Endothelial cell of umbilical vein (primary cell): ENCODE results near the gene SLC22A17. TPM values are rescaled to one million over a fixed set of nuclear protein-coding genes. Genes with fewer than 3 reads are reported as not detected.

Experiments used
- BruUV-seq: library from RNA; stranded (reverse); fragments of 400-500 nt; replicated peaks from 2 replicates; lab custom pipeline; 2021; lab: Mats Ljungman, UMichigan
- CTCF ChIA-PET: fragments of 300-600, 350-600 bp; sonication (Branson Sonifier 250); formaldehyde crosslinking; loops from one replicate; lab custom pipeline; 2021; ENCODE audit warnings: antibody characterized with exemption, inconsistent platforms; lab: Charles Lee
- POLR2A ChIA-PET: fragments of 300-600, 350-600 bp; sonication (Branson Sonifier 250); formaldehyde crosslinking; loops from one replicate; lab custom pipeline; 2021; ENCODE audit warnings: antibody characterized with exemption, inconsistent platforms; lab: Charles Lee
- DNase-seq: peaks from one replicate; pipeline ENCODE4 v3.0.0-alpha.2; 2011; ENCODE audit warnings: low read depth, low spot score
- FAIRE-seq: peaks from 2 replicates; lab custom pipeline; 2011; peaks lifted over from hg19 to GRCh38; lab: Jason Lieb, UNC
- H2AFZ ChIP-seq: 2 replicates; pipeline ENCODE4 v1.6.0; 2012; ENCODE audit warnings: low read depth, low read length, control low read depth, inconsistent platforms
- H3K27ac ChIP-seq: 2 replicates; pipeline ENCODE4 v1.5.1; 2011; ENCODE audit warnings: low read depth, mild to moderate bottlenecking, control low read depth, low read length, moderate library complexity; ENCODE audit not compliant: insufficient read depth
- H3K27me3 ChIP-seq, 2 experiments: 2 replicates each; pipeline versions ENCODE4 v1.6.0 to v1.6.1; 2011; ENCODE audit warnings: low read length in 2 of 2, mixed read lengths in 1 of 2; ENCODE audit not compliant: control insufficient read depth in 2 of 2, insufficient read depth in 2 of 2
- H3K36me3 ChIP-seq, 2 experiments: 2 replicates in 1 of 2; 3 replicates in 1 of 2; pipeline ENCODE4 v1.5.1; 2011; ENCODE audit warnings: low read length in 2 of 2, mild to moderate bottlenecking in 1 of 2, moderate library complexity in 1 of 2; ENCODE audit not compliant: control insufficient read depth in 2 of 2, insufficient read depth in 2 of 2; ENCODE audit errors: extremely low read depth in 1 of 2
- H3K4me1 ChIP-seq: 3 replicates; pipeline ENCODE4 v1.5.1; 2011; ENCODE audit warnings: mild to moderate bottlenecking, low read length; ENCODE audit not compliant: control insufficient read depth, insufficient read depth; ENCODE audit errors: extremely low read depth
- H3K4me2 ChIP-seq: 2 replicates; pipeline ENCODE4 v1.6.1; 2011; ENCODE audit warnings: low read length, control low read depth, mixed read lengths; ENCODE audit not compliant: insufficient read depth
- H3K4me3 ChIP-seq, 3 experiments: fragments of 200-600 bp in 1 of 3; sonication (generic), shearing (Covaris generic) in 1 of 3; replicated peaks in 1 of 3; 2 replicates each; pipeline ENCODE4 v1.5.1; 2011 to 2016; ENCODE audit warnings: control low read depth in 3 of 3, low read length in 3 of 3, mild to moderate bottlenecking in 2 of 3, inconsistent platforms in 1 of 3, low read depth in 1 of 3, moderate library complexity in 1 of 3; ENCODE audit not compliant: insufficient read depth in 1 of 3
- H3K79me2 ChIP-seq: 2 replicates; pipeline ENCODE4 v1.6.0; 2012; ENCODE audit warnings: low read length, inconsistent platforms; ENCODE audit not compliant: control insufficient read depth, insufficient read depth
- H3K9ac ChIP-seq: replicated peaks from 2 replicates; pipeline ENCODE3; 2011; ENCODE audit warnings: low read length, control low read depth; ENCODE audit not compliant: insufficient read depth; ENCODE audit errors: extremely low read depth
- H3K9me1 ChIP-seq: replicated peaks from 3 replicates; pipeline ENCODE4 v1.6.0; 2011; ENCODE audit warnings: mild to moderate bottlenecking, low read length; ENCODE audit not compliant: control insufficient read depth, insufficient read depth; ENCODE audit errors: extremely low read depth
- H3K9me3 ChIP-seq: replicated peaks from 2 replicates; pipeline ENCODE4 v1.5.1; 2012; ENCODE audit warnings: low read length, inconsistent platforms; ENCODE audit not compliant: control insufficient read depth, insufficient read depth
- H4K20me1 ChIP-seq: replicated peaks from 2 replicates; pipeline ENCODE3; 2011; ENCODE audit warnings: mild to moderate bottlenecking, low read length; ENCODE audit not compliant: control insufficient read depth, insufficient read depth; ENCODE audit errors: extremely low read depth
- CTCF ChIP-seq, 2 donors: IDR thresholded peaks; 1 replicate in 1 of 2; 2 replicates in 1 of 2; pipeline ENCODE4 v1.5.1; 2011; ENCODE audit warnings: low read length in 2 of 2, mild to moderate bottlenecking in 2 of 2, moderate library complexity in 2 of 2, control low read depth in 1 of 2, inconsistent platforms in 1 of 2, low read depth in 1 of 2; ENCODE audit not compliant: insufficient read depth in 1 of 2; ENCODE audit errors: extremely low read depth in 1 of 2
- EZH2 ChIP-seq: IDR thresholded peaks from 2 replicates; pipeline ENCODE4 v1.6.1; 2012; ENCODE audit warnings: borderline replicate concordance, low read depth, mild to moderate bottlenecking, moderate library complexity, low read length, inconsistent platforms; ENCODE audit not compliant: severe bottlenecking
- FOS ChIP-seq: IDR thresholded peaks from 2 replicates; pipeline ENCODE4 v1.6.1; 2011; ENCODE audit warnings: mild to moderate bottlenecking, low read length, moderate library complexity, borderline replicate concordance; ENCODE audit not compliant: insufficient read depth
- GATA2 ChIP-seq: IDR thresholded peaks from 2 replicates; pipeline ENCODE4 v1.7.0; 2011; ENCODE audit warnings: low read depth, mild to moderate bottlenecking, moderate library complexity, mixed read lengths, low read length; ENCODE audit not compliant: insufficient read length, insufficient read depth
- JUN ChIP-seq: IDR thresholded peaks from 2 replicates; pipeline ENCODE4 v1.6.1; 2011; ENCODE audit warnings: borderline replicate concordance, low read depth; ENCODE audit not compliant: insufficient read length, insufficient read depth
- MAX ChIP-seq: IDR thresholded peaks from 2 replicates; pipeline ENCODE4 v1.6.1; 2011; ENCODE audit not compliant: insufficient read depth, insufficient read length
- MYC ChIP-seq: IDR thresholded peaks from one replicate; pipeline ENCODE4 v1.6.1; 2011; ENCODE audit warnings: mild to moderate bottlenecking, low read depth, low read length
- POLR2A ChIP-seq: IDR thresholded peaks from 2 replicates; pipeline ENCODE4 v1.6.1; 2012; ENCODE audit warnings: low read depth, mild to moderate bottlenecking, control low read depth, low read length
- POLR2AphosphoS5 ChIP-seq: IDR thresholded peaks from 2 replicates; pipeline ENCODE4 v1.6.1; 2012; ENCODE audit warnings: low read depth, mild to moderate bottlenecking, control low read depth, low read length, moderate library complexity; ENCODE audit not compliant: insufficient read depth
- dilution Hi-C: fragments of 300-500 bp; cut with MboI; formaldehyde crosslinking; loops from one replicate; pipeline ENCODE4 v1.15.0; 2019; ENCODE audit warnings: low sequenced_read_pairs; ENCODE audit not compliant: extremely low pct_ligation_motif_present
- intact Hi-C: fragments of 100-400 bp; cut with micrococcal nuclease; formaldehyde crosslinking; loops from one replicate; pipeline ENCODE4 v1.10.0; 2022
- polyA plus RNA-seq, 4 experiments: library from polyadenylated mRNA; depleted of rRNA in 3 of 4; stranded (reverse) in 3 of 4; unstranded in 1 of 4; fragments of >200 nt; gene quantifications; 2 replicates each; pipeline versions ENCODE4 v1.2.1 to v1.2.3, GENCODE V29; 2011 to 2012; ENCODE audit warnings: missing spikeins in 1 of 4
- total RNA-seq: library from RNA; stranded (reverse); gene quantifications from 2 replicates; pipeline ENCODE4 v1.2.3, GENCODE V29; 2021

The SLC22A17 gene
- total and polyA plus RNA-seq, 2 donors (not counting 3 experiments of a cell fraction or from before 2014, with no cell fraction given): 2.9 to 4.6 TPM

- no TSS peak for BruUV-seq
- no peak overlapping the region for H3K4me3 ChIP-seq
- no peak overlapping the region for H3K9ac ChIP-seq
- FAIRE-seq (no peak), DNase-seq (no peak)
- no peaks in the 10 kb centered on the region for H3K9me1 ChIP-seq
- peaks cover 25% of the 10 kb centered on the region for H3K4me1 ChIP-seq
- H2AFZ ChIP-seq: no peak overlapping the region
- H3K79me2 ChIP-seq: peaks cover 50% of the 10 kb centered on the region
- no peak for TF ChIP-seq MAX
- no peak for TF ChIP-seq GATA2
- TF ChIP-seq FOS: no peak
- no peak for TF ChIP-seq POLR2A
- no peak for TF ChIP-seq EZH2
- no peak for TF ChIP-seq POLR2AphosphoS5
- no peak for TF ChIP-seq CTCF (IDR thresholded peaks at IDR 0.05; ENCODE audit: extremely low read depth in 1 of 2, insufficient read depth in 1 of 2, low read depth in 1 of 2, low read length in 2 of 2)
- no peak for TF ChIP-seq MYC
- TF ChIP-seq JUN: no peak
- no peaks in the 10 kb centered on the region for H3K27me3 ChIP-seq
- no peaks in the 10 kb centered on the region for H3K9me3 ChIP-seq
- peaks cover 0 to 12% of the 10 kb centered on the region in 2 experiments for H3K36me3 ChIP-seq
- POLR2A ChIA-PET: no interaction called here
- no peak overlapping the region for H3K4me2 ChIP-seq
- dilution Hi-C loops: no loop called here
- H4K20me1 ChIP-seq: no peaks in the 10 kb centered on the region
- intact Hi-C loops: no loop called here
- CTCF ChIA-PET: interaction anchor here (3.2 kb wide), 1 partner anchor 13 kb away, joined by 17 read pairs; the partner anchor contains the start of gene PABPN1
- no peak overlapping the region for H3K27ac ChIP-seq
Observed at GRCh38 chr14:23308721-23309445, 43.8 kb downstream of the SLC22A17 start.
